ENCODE measurements around the gene EXOSC9.

The EXOSC9 gene

DNA sequence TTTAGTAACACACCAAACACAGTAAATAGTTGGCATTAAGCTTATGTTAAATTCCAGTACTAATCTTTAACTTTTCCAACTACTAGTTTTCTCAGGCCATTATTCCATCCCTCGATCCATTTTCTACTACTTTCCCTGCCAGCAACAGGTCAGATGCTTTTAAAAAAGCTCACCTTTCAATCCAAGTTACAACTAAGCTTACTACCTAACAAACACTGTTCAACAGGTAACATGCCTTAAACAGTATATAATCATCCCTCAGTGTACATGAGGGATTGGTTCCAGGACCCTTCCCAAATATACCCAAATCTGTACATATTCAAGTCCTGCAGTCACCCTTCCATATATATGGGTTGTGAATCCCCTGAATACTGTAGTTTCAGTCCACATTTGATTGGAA is 17.1 kb downstream of the EXOSC9 start:
- Histone ChIP-seq H3K27ac (ENCODE audit: low read depth, low read length, poor library complexity, severe bottlenecking) (no peak overlapping the region), H3K4me3 (ENCODE audit: low read depth, low read length, poor library complexity, severe bottlenecking) (no peak overlapping the region), H3F3A (ENCODE audit: insufficient read depth, low read length) (no peaks in the 10 kb centered on the region; the same call in 1 of the 2 replicates), H3K9me2 (ENCODE audit: low read depth, low read length) (no peaks in the 10 kb centered on the region), H3K79me2 (ENCODE audit: insufficient read depth, low read length) (peaks cover 24% of the 10 kb centered on the region), H2AFZ (ENCODE audit: low read length) (no peak overlapping the region), H3K4me2 (ENCODE audit: low read length) (no peak overlapping the region), H3K9ac (ENCODE audit: low read length) (no peak overlapping the region), H3K36me3 (ENCODE audit: insufficient read depth, low read length) (peaks cover 89% of the 10 kb centered on the region), H3K9me3 (ENCODE audit: low read length) (no peaks in the 10 kb centered on the region), H3K4me1 (ENCODE audit: insufficient read depth, low read length, severe bottlenecking) (peaks cover 19% of the 10 kb centered on the region), H3K27me3 (ENCODE audit: insufficient read depth, low read length) (no peaks in the 10 kb centered on the region), H4K20me1 (ENCODE audit: insufficient read depth, low read length) (no peaks in the 10 kb centered on the region; the same call in 1 of the 2 replicates)
- TF ChIP-seq, protein P1, sequence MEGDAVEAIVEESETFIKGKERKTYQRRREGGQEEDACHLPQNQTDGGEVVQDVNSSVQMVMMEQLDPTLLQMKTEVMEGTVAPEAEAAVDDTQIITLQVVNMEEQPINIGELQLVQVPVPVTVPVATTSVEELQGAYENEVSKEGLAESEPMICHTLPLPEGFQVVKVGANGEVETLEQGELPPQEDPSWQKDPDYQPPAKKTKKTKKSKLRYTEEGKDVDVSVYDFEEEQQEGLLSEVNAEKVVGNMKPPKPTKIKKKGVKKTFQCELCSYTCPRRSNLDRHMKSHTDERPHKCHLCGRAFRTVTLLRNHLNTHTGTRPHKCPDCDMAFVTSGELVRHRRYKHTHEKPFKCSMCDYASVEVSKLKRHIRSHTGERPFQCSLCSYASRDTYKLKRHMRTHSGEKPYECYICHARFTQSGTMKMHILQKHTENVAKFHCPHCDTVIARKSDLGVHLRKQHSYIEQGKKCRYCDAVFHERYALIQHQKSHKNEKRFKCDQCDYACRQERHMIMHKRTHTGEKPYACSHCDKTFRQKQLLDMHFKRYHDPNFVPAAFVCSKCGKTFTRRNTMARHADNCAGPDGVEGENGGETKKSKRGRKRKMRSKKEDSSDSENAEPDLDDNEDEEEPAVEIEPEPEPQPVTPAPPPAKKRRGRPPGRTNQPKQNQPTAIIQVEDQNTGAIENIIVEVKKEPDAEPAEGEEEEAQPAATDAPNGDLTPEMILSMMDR (IDR thresholded peaks at IDR 0.05; ENCODE audit: low read length), result no peak
- TF ChIP-seq EZH2 (IDR thresholded peaks at IDR 0.05; ENCODE audit: borderline replicate concordance, low read length), result no peak

DNA sequence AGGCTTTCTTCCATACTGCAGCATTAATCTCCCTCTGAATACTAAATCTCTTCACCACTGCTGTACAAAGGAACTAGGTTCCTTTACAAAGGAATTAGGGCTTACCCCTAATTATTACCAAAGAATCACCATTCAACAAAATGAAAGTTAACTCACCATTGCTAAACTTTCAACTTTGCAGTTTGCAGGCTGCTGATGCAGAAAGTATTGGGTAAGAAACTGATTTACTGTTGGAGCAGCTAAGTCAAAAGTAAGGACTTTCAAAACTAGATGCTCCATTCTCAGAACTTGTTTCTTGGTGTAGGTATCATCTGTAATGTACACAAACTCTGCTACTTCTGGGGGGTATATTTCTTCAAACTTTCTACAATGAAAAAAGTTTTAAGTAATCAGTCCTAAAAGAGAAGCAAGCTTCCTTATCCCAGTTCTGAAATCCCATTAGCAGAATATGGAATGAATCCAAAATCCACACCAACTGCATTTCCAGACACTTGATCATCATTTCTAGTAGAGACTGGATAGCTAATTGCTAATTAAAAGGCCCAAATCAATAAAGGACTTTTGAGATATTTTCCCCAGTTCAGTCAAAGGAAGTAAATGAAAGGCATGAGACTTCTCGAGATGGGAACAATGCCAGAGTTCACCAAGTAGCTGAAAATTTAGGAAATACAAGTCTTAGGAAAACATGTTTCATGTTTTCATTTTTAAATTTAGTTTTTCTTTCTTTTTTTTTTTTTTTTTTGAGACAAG is 18.3 kb downstream of the EXOSC9 start:
- H3K4me1 ChIP-seq (ENCODE audit: insufficient read depth, low read length, severe bottlenecking), result peaks cover 23% of the 10 kb centered on the region
- no peaks in the 10 kb centered on the region; the same call in 1 of the 2 replicates for H4K20me1 ChIP-seq (ENCODE audit: insufficient read depth, low read length)
- no peak overlapping the region for H3K27ac ChIP-seq (ENCODE audit: low read depth, low read length, poor library complexity, severe bottlenecking)
- H3K9me3 ChIP-seq (ENCODE audit: low read length), result no peaks in the 10 kb centered on the region
- H3K36me3 ChIP-seq (ENCODE audit: insufficient read depth, low read length), result peaks cover 80% of the 10 kb centered on the region
- H3K9ac ChIP-seq (ENCODE audit: low read length), result no peak overlapping the region
- no peaks in the 10 kb centered on the region for H3K27me3 ChIP-seq (ENCODE audit: insufficient read depth, low read length)
- TF ChIP-seq, protein P1 (IDR thresholded peaks at IDR 0.05; ENCODE audit: low read length), result no peak
- TF ChIP-seq EZH2 (IDR thresholded peaks at IDR 0.05; ENCODE audit: borderline replicate concordance, low read length), result no peak
- no peak overlapping the region for H3K4me2 ChIP-seq (ENCODE audit: low read length)
- H3F3A ChIP-seq (ENCODE audit: insufficient read depth, low read length), result no peaks in the 10 kb centered on the region; the same call in 1 of the 2 replicates
- H3K79me2 ChIP-seq (ENCODE audit: insufficient read depth, low read length), result peaks cover 26% of the 10 kb centered on the region
- no peak overlapping the region for H3K4me3 ChIP-seq (ENCODE audit: low read depth, low read length, poor library complexity, severe bottlenecking)
- no peaks in the 10 kb centered on the region for H3K9me2 ChIP-seq (ENCODE audit: low read depth, low read length)
- H2AFZ ChIP-seq (ENCODE audit: low read length), result no peak overlapping the region

DNA sequence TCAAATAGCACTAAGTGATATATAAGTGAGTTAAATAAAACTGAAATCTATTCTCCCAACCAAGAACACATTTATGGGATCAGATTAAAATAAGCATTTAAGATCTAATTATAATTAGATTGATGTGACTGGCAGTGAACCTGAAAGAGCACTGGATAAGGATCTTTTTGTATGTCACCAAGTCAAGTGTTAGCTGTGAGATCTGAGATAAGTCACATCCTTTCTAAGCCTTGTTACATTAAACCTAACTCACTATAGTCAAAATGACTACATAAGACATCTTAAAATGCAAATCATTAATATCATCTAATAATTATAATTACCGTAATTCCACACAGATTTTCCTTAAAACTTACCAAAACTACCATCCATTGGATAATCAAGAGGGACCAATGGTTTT is 20.9 kb downstream of the EXOSC9 start:
- no peak for TF ChIP-seq EZH2 (IDR thresholded peaks at IDR 0.05; ENCODE audit: borderline replicate concordance, low read length)
- TF ChIP-seq, protein P1 (IDR thresholded peaks at IDR 0.05; ENCODE audit: low read length), result no peak
- no peaks in the 10 kb centered on the region for H3K27me3 ChIP-seq (ENCODE audit: insufficient read depth, low read length)
- peak overlapping the region; percentile 76 for H3K27ac ChIP-seq (ENCODE audit: low read depth, low read length, poor library complexity, severe bottlenecking)
- H3K4me1 ChIP-seq (ENCODE audit: insufficient read depth, low read length, severe bottlenecking), result peaks cover 31% of the 10 kb centered on the region
- H3K9me3 ChIP-seq (ENCODE audit: low read length), result no peaks in the 10 kb centered on the region
- no peaks in the 10 kb centered on the region for H4K20me1 ChIP-seq (ENCODE audit: insufficient read depth, low read length)
- H2AFZ ChIP-seq (ENCODE audit: low read length), result no peak overlapping the region
- H3K9me2 ChIP-seq (ENCODE audit: low read depth, low read length), result no peaks in the 10 kb centered on the region
- peaks cover 65% of the 10 kb centered on the region for H3K36me3 ChIP-seq (ENCODE audit: insufficient read depth, low read length)
- H3K9ac ChIP-seq (ENCODE audit: low read length), result peak overlapping the region; percentile 91
- peak overlapping the region; percentile 86 for H3K4me2 ChIP-seq (ENCODE audit: low read length)
- H3F3A ChIP-seq (ENCODE audit: insufficient read depth, low read length), result no peaks in the 10 kb centered on the region
- peaks cover 26% of the 10 kb centered on the region for H3K79me2 ChIP-seq (ENCODE audit: insufficient read depth, low read length)
- peak overlapping the region; percentile 95 for H3K4me3 ChIP-seq (ENCODE audit: low read depth, low read length, poor library complexity, severe bottlenecking)

Measured in OCI-LY1 (cell line).